Measurements from ENCODE around the gene MGAT5. TPM values are rescaled to one million over a fixed set of nuclear protein-coding genes. Genes with fewer than 3 reads are reported as not detected.

The MGAT5 gene
- total RNA-seq, 6 donors from 2014 or later: 25.3 to 65.5 (median 41.3) TPM

DNA sequence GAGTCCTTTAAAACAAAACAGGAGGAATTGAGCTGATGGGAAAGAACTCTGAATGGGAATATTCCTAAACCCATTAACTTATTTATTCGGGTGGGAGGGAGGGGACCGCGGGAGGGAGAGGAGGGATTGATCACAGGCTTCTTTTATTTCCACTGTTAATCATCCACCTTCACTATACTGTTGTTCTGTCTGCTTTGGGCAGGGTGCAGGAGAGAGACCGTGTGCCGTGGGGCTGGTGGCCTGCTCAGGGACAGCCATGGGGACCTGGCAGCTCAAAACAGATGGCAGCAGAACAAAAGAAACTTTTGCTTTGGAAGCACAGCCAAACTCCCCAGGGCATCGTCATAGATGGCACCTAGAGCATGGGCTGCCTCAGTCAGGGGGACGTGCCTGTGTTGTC is 195.3 kb downstream of the MGAT5 start:
- DNase-seq (no peak), ATAC-seq (ENCODE audit: low FRiP score in 2 of 2) (no peak)
- no peaks in the 10 kb centered on the region for H3K27me3 ChIP-seq
- H3K4me1 ChIP-seq: no peaks in the 10 kb centered on the region
- no peak overlapping the region for H3K4me3 ChIP-seq
- no peak for TF ChIP-seq POLR2A (IDR thresholded peaks at IDR 0.05)
- no peaks in the 10 kb centered on the region for H3K9me3 ChIP-seq
- H3K36me3 ChIP-seq: peaks cover 0 to 35% (median 16%) of the 10 kb centered on the region in 4 donors
- H3K27ac ChIP-seq: no peak overlapping the region
- 86 to 91% methylated on average over 5 to 7 of the region's 7 CpGs for WGBS, 2 donors

DNA sequence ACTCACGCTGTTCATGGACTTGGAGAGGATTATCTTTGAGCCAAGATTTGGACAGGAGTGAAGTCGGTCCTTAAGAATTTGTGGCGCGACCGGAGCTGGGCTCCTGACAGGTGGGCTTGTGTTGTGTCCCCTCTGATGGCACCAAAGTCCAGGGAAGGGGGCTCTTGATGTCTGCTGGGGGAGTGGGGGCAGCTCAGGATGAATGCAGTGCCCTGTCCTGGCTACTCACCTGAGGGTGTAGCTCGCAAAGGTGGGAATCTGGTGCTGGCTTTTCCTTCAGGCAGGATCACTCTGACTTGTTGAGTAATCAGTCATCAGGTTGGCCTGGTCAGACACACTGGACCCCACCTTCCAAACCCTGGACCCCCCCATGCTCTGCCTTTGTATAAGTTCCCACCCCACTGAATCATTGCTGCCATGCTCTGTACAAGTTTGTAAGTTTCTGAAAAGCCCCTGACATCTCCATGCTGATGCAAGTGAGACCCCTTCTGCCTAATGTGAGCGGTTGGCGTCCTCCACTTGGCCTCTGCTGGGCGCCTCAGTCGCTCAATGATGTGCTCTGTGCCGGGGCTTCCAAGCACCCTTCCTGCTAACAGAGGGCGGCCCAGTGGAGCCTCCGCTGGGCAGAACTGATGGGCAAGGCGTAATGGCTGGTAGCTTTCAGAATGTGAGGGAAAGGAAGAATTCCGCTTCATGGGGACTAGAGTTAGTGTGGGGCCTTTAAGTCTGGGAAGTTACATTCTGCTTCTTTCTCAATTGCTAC is 196.1 kb downstream of the MGAT5 start:
- H3K4me1 ChIP-seq: no peaks in the 10 kb centered on the region
- no peak overlapping the region for H3K27ac ChIP-seq
- ATAC-seq (ENCODE audit: low FRiP score in 2 of 2) (no peak), DNase-seq (no peak)
- TF ChIP-seq POLR2AphosphoS5 (IDR thresholded peaks at IDR 0.05) (no peak), POLR2A (IDR thresholded peaks at IDR 0.05) (no peak), EP300 (IDR thresholded peaks at IDR 0.05) (no peak)
- TF ChIP-seq, protein P1, sequence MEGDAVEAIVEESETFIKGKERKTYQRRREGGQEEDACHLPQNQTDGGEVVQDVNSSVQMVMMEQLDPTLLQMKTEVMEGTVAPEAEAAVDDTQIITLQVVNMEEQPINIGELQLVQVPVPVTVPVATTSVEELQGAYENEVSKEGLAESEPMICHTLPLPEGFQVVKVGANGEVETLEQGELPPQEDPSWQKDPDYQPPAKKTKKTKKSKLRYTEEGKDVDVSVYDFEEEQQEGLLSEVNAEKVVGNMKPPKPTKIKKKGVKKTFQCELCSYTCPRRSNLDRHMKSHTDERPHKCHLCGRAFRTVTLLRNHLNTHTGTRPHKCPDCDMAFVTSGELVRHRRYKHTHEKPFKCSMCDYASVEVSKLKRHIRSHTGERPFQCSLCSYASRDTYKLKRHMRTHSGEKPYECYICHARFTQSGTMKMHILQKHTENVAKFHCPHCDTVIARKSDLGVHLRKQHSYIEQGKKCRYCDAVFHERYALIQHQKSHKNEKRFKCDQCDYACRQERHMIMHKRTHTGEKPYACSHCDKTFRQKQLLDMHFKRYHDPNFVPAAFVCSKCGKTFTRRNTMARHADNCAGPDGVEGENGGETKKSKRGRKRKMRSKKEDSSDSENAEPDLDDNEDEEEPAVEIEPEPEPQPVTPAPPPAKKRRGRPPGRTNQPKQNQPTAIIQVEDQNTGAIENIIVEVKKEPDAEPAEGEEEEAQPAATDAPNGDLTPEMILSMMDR (IDR thresholded peaks at IDR 0.05): no peak
- H3K9me3 ChIP-seq: no peaks in the 10 kb centered on the region
- H3K27me3 ChIP-seq: no peaks in the 10 kb centered on the region
- 90 to 96% methylated on average over 15 of the region's 15 CpGs for WGBS, 2 donors
- no peak overlapping the region for H3K4me3 ChIP-seq
- peaks cover 0 to 35% (median 15%) of the 10 kb centered on the region in 4 donors for H3K36me3 ChIP-seq

DNA sequence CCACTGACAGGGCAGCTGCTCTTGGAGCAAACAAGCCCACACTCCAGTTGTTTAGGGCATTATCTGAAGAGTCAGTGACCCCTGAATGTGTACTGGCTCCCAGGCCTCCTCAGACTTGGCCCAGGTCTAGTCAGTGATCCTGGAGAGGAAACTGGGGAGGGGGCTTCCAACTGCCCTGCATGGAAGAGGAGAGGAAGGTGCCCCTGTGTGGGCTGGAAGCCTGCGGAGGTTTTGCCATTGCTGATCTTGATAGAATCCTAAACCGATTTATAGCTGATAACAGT is 197.4 kb downstream of the MGAT5 start:
- WGBS, 2 donors: 50 to 76% methylated on average over 2 of the region's 2 CpGs
- Histone ChIP-seq H3K9me3 (no peaks in the 10 kb centered on the region), H3K36me3 (peaks cover 0 to 35% (median 16%) of the 10 kb centered on the region in 4 donors), H3K27me3 (no peaks in the 10 kb centered on the region), H3K4me3 (no peak overlapping the region), H3K4me1 (no peaks in the 10 kb centered on the region), H3K27ac (no peak overlapping the region)
- ATAC-seq (ENCODE audit: low FRiP score in 2 of 2) (no peak), DNase-seq (no peak)
- TF ChIP-seq POLR2AphosphoS5 (IDR thresholded peaks at IDR 0.05) (no peak), POLR2A (IDR thresholded peaks at IDR 0.05) (no peak), EP300 (IDR thresholded peaks at IDR 0.05) (no peak)
- TF ChIP-seq, protein P1 (IDR thresholded peaks at IDR 0.05): no peak

DNA sequence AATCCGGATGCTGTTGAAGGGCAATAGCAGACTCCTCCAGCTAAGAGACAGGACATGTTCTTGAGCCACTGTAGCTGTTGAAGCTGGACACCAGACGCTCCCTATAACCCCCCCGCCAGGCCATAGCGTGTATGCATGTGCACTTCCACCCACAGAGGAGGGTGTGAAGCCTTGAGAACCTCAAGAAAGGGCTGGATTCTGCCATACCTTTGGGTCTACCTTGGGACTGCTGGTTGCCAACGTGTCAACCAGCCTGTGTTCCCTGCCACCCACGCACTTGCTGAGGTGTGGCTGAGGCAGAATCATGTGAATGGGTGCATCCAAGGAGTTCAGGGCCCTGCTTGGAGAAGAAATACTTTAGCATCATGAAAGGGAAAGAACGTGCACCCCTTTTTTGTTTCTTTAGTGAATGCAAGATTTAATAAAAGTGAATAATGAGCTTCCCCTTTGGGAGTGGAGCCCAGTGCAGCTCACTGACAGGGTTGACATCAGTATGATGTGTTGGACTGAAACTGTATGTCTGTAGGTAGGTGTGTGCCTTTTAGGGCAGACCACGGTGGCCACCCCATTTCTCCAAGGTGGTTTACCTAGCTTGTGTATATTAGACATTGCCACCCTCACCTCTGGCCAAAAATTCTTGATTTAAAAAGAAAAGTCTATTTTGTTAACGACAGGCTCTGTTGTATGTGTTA is 198.3 kb downstream of the MGAT5 start:
- Histone ChIP-seq H3K4me3 (no peak overlapping the region), H3K36me3 (peaks cover under 1 to 35% (median 15%) of the 10 kb centered on the region in 4 donors), H3K9me3 (no peaks in the 10 kb centered on the region), H3K4me1 (no peaks in the 10 kb centered on the region), H3K27me3 (no peaks in the 10 kb centered on the region), H3K27ac (no peak overlapping the region)
- whole genome bisulfite sequencing, 2 donors: 91 to 95% methylated on average over 9 of the region's 9 CpGs
- DNase-seq (no peak), ATAC-seq (ENCODE audit: low FRiP score in 2 of 2) (no peak)
- TF ChIP-seq POLR2AphosphoS5 (IDR thresholded peaks at IDR 0.05): no peak
- TF ChIP-seq POLR2A (IDR thresholded peaks at IDR 0.05): no peak
- TF ChIP-seq, protein P1 (IDR thresholded peaks at IDR 0.05): no peak
- no peak for TF ChIP-seq EP300 (IDR thresholded peaks at IDR 0.05)

DNA sequence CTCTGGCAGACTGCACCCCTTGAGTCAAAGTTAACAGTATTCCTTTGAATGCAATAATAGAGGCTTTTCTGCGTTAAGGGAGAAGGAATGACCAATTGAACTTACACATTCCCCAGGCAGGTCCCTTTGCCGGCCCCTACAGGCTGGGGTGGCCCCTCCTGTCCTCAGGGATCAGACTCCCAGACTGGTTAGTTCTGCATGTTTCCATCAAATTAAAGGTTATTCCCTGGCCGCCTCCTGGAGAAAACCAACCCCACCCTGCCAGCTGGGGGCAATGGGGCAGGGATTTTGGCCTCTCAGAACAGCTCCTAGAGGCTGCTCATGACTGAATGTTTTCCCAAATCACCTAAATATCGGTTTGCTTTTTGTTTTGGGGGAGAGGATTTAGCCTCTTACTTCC is 199.6 kb downstream of the MGAT5 start:
- ATAC-seq (ENCODE audit: low FRiP score in 2 of 2) (no peak), DNase-seq (no peak)
- TF ChIP-seq, protein P1 (IDR thresholded peaks at IDR 0.05): no peak
- no peak for TF ChIP-seq EP300 (IDR thresholded peaks at IDR 0.05)
- no peak for TF ChIP-seq POLR2A (IDR thresholded peaks at IDR 0.05)
- WGBS, 2 donors: 90 to 95% methylated on average over 4 of the region's 4 CpGs
- Histone ChIP-seq H3K36me3 (peaks cover 3 to 24% (median 11%) of the 10 kb centered on the region in 4 donors), H3K27ac (no peak overlapping the region), H3K4me1 (peaks cover 0 to 3% (median 0%) of the 10 kb centered on the region in 4 donors), H3K9me3 (no peaks in the 10 kb centered on the region), H3K27me3 (no peaks in the 10 kb centered on the region), H3K4me3 (no peak overlapping the region)
